Embryonic facial prominence (tissue), 1 donor: ENCODE results near the gene SPINK7.
"Not testable (repeated sequence)": the region's sequence is repeated elsewhere in the genome, so short reads cannot be mapped to it uniquely, and the experiment has no call there.

Experiments
- DNase-seq: peaks from one replicate; pipeline ENCODE4 v3.0.0-alpha.2; 2016; ENCODE audit errors: extremely low spot score

SPINK7 gene

DNA sequence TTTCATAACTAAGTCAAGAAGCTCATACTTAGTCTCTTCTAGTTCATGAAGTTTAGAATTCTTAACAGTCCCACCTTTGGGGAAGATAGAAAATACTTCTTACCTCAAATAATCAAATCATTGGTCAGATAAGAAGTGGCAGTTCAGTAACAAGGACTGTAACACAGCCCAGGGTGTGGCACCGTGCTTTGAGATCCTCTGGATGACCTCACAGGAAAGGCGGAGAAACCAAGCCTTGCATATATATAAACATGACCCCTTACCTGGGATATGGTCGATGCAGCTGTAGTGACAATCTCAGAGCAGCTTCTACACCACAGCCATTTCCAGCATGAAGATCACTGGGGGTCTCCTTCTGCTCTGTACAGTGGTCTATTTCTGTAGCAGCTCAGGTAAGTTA lies at the start of gene SPINK7:
Gene SPINK7, plus strand, starts transcription at position 271 of the 400 bp plus-strand sequence. Its CDS starts 61 bp downstream, at position 332.
- no peak for DNase-seq

DNA sequence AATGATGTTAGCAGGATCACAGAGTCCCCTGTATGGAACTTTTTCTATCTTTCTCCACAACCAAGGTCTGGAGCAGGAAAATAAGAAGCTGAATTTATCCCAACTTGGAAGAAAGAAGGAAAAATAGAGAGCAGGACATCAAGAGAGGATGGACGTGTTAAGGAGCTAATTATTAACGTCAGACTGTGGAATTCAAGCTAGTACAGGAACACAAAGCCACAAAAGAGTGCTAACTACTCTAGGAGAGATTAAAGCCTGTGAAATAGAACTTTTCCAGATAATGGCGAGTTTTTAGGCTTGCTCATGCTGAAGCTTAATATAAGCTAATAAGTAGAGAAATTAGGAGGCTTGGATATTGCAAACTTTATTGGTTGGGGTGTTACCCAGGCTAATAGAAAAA lies 44.3 kb upstream of the SPINK7 start:
- DNase-seq = no peak

DNA sequence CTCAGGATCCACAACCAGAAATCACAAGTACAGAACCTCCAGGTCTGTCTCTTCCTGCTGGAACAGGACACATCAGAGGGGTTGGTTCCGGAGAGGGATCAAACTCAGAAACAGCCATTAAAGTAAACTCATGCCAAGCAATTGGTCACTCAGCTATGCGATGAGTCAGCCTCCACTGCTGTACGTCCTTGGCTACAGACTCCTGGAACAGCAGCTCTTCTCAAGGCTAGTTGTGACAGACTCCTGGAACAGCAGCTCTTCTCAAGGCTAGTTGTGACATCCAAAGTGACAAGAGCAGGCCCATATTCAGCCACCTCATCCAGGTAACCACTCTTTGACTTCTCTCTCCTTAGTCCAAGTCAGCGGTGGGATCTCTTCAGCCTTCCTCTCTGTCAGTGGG lies 43.7 kb upstream of the SPINK7 start, which contains the start of gene SPINK13:
Gene SPINK13, plus strand, starts transcription at position 229 of the 400 bp plus-strand sequence. CDS start 1,279 bp downstream, outside the sequence.
- DNase-seq = no peak

DNA sequence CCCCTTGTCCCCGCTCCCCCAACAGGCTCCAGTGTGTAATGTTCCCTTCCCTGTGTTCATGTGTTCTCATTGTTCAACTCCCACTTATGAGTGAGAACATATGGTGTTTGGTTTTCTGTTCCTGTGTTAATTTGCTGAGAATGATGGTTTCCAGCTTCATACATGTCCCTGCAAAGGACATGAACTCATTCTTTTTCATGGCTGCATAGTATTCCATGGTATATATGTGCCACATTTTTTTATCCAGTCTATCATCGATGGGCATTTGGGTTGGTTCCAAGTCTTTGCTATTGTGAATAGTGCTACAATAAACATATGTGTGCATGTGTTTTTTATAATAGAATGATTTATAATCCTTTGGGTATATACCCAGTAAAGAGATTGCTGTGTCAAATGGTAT lies 37.1 kb upstream of the SPINK7 start:
- DNase-seq = not testable (repeated sequence)

DNA sequence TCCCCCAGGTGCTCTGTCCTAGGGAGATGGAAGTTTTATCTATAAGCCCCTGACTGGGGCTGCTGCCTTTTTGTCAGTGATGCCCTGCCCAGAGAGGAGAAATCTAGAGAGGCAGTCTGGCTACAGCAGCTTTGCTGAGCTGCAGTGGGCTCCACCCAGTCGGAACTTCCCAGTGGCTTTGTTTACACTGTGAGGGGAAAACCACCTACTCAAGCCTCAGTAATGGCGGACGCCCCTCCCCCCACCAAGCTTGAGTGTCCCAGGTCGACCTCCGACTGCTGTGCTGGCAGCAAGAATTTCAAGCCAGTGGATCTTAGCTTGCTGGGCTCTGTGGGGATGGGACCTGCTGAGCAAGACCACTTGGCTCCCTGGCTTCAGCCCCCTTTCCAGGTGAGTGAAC lies 31.3 kb upstream of the SPINK7 start:
- not testable (repeated sequence) for DNase-seq

DNA sequence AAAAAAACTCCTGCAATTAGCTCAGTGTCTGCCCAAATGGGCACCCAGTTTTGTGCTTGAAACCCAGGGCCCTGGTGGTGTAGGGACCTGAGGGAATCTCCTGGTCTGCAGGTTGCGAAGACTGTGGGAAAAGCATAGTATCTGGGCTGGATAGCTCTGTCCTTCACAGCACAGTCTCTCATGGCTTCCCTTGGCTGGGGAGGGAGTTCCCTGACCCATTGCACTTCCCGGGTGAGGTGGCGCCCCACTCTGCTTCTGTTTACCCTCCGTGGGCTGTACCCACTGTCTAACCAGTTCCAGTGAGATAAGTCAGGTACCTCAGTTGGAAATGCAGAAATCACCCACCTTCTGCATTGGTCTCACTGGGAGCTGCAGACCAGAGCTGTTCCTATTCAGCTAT lies 30.9 kb upstream of the SPINK7 start:
- not testable (repeated sequence) for DNase-seq

DNA sequence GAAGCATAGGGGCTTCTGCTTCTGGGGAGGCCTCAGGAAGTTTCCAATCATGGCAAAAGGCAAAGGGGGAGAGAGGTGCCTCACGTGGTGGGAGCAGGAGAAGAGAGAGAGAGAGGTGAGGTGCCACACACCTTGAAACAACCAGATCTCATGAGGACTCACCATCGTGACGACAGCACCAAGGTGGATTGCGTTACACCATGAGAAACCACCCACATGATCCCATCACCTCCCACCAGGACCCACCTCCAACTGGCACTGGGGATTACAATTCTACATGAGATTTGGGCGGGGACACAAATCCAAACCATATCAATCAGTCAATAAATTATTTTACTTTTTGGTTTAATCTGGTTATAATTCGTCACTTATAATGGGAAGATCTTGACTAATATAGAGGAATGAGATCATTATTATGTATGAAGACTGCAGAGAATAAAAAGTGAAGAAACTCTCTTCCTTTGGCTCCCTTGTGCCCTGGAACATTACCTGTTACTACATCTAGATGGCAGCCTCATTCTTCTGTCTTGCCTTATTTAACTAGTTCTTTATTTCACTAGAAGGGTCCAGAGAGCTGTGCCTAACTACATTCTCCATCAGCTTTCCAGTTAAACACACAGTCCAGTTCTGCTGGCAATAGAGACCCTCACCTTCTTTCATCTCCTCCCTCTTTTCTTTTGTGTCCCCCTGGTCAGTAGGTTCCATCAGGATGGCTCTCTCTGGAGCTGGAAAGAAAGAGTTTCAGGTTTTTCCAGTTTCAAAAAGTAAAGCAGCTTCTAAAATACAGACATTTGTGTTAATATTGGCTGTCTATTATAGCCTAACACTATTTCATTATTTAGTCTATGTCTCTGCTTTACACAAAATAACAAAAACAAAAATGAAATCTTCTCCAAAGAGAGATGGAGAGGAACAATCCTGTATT lies 21.7 kb upstream of the SPINK7 start:
- DNase-seq = no peak

DNA sequence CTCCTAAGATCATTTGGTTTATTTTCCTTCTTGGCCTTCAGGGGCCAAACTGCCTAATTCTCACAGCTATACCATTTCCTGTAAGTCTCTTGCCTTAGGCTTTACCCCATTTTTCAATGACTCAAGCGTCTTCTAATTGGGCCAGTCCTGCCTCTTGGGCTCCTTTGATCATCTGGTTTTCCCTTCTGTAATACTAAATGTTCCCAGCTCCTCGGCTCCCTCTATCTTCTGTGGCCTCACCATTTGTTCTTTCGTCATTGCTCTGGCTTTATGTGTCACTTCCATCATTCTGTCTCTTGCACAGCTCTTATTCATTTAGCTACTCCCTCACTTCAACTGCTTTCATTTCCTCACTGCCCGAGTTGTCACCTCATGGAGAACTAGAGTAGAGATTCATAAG lies 14.5 kb upstream of the SPINK7 start:
- no peak for DNase-seq

DNA sequence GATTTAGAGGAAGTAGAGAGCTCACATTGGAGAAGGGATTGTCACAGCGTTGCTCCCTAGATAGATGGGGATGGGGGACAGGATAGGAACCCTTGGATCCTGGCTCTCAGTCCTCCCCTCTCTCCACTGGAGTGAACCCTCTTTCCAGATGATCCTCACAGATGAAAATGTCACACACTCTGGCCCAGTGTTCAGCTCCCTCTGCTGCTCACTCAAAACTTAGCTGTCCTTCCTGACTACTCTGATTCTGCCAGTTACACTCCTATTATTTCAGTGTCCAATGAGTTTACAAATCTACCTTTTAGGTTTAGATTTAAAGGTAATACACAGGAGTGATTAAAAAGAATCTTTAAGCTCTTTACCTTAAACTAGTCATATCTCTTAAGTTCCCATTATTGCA lies 5.8 kb upstream of the SPINK7 start:
- DNase-seq = no peak

DNA sequence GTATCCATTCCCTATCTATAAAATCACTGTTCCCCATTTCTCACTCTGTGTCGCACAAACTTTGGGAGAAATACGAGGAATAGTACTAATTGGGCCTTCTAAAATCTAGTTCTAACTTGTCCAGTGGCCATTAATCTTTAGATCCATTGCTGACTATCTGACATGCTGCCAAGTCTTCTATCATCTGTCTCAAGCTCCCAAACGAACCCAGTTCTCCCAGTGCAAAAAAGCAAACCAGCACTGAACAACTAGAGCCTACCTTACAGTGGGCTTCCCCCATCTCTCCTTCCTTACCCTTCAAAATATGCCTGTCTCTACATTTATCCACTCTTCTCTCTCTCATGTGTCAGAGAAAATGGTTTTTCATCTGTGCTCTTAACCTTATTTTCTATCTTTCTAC lies 3.2 kb upstream of the SPINK7 start:
- DNase-seq = no peak

DNA sequence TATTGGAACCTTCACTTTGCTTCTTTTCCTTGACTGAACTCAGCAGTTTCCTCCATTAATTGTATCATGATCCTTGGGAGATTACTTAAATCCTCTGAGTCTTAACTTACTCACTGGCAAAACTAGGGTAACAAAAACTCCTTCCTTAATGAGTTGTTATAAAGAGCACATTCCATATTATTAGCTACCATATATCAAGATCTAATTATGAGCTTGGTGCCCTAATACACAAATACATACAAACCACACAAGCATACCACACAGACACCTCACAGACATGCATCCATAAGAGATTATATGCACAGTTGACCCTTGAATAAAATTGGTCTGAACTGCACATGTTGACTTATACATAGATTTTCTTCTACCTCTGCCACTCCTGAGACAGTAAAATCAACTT lies 2.5 kb upstream of the SPINK7 start:
- DNase-seq = no peak

DNA sequence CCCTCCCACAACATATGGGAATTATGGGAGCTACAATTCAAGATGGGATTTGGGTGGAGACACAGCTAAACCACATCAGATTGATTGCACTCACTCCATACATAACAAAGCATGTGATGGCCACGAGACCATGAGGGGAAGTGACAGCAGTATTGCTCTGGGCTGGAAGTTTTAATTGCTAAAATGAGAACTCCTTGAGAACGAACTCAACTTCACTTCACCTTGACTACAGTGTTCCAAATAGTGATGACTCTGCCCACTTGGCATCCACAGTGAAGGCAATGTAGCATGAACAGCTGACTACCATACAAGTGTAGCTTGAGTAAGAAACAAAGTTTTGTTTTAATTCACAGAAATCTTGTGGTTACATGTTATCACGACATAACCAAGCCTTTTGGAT lies 739 bp upstream of the SPINK7 start:
- DNase-seq = no peak

DNA sequence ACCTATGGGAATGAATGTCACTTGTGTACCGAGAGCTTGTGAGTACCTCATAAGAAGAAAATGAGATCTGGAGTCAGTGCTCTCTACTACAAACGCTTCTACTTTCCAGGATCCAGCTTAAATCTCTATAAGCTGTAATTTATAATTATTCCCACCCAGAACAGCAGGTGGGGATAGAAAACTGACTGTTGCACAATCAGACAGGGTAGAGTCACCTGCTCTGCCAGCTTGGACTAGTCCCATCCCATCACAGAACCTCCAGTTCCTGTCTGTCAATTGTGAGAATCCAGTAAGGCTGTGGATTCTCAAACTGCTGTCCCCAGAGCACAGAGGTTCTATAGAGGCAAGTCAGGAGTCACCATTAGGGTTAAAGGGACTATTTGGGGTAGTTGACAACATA lies 2.0 kb downstream of the SPINK7 start:
- no peak for DNase-seq

DNA sequence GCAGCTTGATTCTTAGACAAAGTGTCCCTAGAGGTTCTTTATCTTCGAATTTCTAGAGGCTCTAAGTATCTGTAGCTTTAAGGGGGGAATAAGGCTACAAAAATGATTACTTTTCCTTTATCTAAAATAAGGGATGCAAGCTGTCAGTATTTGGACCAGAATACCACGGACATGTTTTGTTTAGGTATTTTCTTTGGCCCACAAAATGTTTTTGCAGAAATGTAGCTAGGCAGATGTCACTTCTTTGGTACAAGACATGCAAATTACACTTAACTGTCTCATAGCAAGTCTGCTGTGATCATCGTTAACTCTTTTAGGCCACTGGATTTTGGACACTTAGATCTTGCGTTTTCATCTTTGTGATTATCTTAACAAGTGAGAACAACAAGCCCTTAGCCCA lies 2.5 kb downstream of the SPINK7 start:
- DNase-seq = no peak

DNA sequence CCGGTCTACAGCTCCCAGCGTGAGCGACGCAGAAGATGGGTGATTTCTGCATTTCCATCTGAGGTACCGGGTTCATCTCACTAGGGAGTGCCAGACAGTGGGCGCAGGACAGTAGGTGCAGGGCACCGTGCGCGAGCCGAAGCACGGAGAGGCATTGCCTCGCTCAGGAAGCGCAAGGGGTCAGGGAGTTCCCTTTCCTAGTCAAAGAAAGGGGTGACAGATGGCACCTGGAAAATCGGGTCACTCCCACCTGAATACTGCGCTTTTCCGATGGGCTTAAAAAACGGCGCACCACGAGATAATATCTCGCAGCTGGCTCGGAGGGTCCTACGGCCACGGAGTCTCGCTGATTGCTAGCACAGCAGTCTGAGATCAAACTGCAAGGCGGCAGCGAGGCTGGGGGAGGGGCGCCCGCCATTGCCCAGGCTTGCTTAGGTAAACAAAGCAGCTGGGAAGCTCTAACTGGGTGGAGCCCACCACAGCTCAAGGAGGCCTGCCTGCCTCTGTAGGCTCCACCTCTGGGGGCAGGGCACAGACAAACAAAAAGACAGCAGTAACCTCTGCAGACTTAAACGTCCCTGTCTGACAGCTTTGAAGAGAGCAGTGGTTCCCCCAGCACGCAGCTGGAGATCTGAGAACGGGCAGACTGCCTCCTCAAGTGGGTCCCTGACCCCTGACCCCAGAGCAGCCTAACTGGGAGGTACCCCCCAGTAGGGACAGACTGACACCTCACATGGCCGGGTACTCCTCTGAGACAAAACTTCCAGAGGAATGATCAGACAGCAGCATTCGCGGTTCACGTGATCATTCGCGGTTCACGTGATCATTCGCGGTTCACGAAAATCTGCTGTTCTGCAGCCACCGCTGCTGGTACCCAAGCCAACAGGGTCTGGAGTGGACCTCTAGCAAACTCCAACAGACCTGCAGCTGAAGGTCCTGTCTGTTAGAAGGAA lies 8.1 kb downstream of the SPINK7 start:
- DNase-seq = not testable (repeated sequence)

DNA sequence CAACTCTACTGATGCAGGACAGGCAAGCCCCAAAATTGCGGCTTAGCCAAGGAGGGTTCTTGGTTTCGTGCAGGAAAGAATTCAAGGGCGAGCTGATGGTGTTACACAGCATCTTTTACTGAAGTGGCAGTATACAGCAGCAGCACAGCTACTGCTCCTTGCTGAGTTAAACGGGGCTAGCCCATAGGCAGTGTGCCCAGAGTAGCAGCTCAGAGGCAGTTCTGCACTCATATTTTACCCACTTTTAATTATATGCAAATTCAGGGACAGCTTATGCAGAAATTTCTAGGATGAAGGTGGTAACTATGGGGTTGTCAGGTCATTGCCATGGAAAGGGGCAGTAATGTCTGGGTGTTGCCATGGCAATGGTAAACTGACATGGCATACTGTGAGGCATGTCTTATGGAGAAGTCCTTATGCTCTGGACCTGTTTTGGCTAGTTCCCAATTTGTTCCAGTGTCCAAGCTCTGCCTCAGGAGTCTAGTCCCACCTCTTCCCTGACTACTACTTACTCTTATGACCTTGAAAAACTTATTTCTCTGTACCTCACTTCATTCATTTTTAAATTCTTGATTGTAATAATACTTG lies 21.1 kb downstream of the SPINK7 start:
- DNase-seq = no peak

DNA sequence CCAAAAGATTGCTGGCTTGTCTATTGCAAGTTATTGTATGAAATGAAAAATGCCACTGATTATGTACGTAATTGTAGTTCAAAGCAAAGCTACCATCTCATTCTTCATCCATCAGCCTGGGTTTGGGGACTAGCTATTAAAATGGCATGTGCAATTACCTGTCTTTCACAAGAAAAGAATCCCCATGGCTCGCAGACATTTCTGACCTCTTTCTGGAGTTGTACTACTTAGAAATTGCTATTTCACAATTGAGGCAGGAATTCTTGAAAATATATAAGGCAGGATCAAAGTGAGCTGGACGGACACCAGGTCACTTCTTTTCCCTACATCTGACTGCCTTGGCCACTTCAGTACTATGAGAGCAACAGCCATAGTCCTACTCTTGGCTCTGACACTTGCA lies 23.0 kb downstream of the SPINK7 start, which contains the start of gene SPINK9:
Gene SPINK9, plus strand, starts transcription at position 301 of the 400 bp plus-strand sequence. Its CDS starts 55 bp downstream, at position 356.
- DNase-seq = no peak

DNA sequence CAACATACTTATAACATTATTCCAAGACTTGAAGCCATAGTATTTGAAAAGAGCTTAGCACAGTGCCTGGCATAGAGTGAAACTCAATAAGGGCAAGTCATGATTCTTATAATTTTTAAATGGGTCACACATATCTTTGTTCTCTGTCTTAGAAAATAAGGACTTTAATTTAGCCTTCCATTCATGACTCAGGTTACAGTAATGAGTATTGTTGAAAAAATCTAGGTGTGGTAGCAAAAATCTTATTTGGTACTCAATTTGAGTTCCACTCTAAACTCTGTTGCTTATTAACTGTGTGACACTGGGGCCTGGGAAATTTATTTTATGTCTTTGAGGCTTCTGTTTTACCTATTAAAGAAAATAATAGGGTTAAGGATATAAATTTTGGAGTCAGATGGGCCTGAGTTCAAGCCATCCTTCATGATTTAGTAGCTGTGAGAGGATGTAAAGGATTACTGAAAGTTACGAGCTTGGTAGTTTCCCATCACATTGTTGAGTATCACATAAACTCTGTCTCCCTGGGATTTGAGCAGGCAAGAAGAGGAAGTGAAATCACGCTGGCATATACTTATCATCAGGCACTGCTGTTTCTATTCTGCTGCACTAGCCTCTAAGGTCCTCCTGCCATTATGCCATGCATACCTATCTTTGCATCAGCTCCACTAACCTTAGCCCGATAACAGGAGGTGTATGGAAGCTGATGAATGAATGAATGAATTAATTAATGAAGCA lies 24.6 kb downstream of the SPINK7 start:
- DNase-seq = no peak

DNA sequence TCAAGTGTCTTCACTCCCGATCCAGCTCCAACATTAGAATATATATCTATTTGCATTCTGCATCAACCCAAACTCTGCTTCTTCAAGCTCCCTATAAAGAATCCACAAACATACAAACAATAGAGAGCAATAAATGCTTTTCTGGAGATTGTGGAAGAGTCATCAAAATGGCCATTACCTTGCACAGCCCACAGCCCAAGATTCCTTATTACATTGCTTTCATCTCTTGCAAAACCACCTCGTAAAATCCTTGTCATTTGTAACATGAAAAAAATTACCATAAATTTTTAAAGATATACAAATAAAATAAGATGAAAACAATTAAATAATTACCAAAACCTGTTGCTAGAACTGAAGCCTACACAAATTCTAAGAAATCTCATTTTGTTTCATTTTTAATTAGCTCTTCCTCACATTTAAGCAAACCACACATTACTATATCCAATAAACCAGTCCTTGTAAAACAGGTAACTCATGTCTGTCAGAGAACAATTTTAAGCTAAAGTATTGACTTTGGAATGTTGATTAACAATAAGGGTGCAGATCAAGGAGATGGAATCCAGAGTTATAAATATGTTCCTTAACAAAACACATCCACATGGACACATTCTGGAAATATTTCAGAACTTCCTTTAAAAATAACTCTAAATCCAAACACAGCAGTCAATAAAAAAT lies 30.3 kb downstream of the SPINK7 start:
- no peak for DNase-seq

DNA sequence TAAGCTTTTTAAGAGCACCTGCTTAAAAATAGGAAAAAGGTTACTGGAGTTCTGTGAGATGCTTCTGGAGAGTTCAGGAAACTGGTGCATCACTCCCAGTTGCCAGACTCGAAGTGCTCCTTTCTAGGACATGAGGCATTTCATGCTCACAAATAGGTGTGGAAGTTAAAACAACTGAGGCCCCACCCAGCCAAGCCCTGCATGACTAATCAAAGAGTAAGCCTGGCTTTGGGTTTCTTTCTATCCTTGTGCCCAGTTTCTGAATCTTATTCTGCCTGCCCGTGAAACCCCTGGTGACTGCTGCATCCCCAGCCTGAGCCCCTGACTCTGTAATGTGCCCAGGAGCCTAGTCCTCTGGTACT lies 30.8 kb downstream of the SPINK7 start:
- DNase-seq = no peak
